ENCODE data around the gene THAP4.

THAP4 gene

GRCh38 chr2:241561832-241562231, 75.1 kb downstream of the THAP4 start:
- FAIRE-seq: no peak
- TF ChIP-seq CTCF (IDR thresholded peaks at IDR 0.05; ENCODE audit: insufficient read depth, missing control alignments): no peak
- DNase-seq (ENCODE audit: insufficient read length, low spot score): no peak

GRCh38 chr2:241560883-241561474, 76.0 kb downstream of the THAP4 start:
- DNase-seq (ENCODE audit: insufficient read length, low spot score) (no peak), FAIRE-seq (no peak)
- no peak for TF ChIP-seq CTCF (IDR thresholded peaks at IDR 0.05; ENCODE audit: insufficient read depth, missing control alignments)

- no peak for DNase-seq (ENCODE audit: insufficient read length, low spot score)
- TF ChIP-seq CTCF (IDR thresholded peaks at IDR 0.05; ENCODE audit: insufficient read depth, missing control alignments): no peak
- no peak for FAIRE-seq
Observed at GRCh38 chr2:241560162-241560882, 76.6 kb downstream of the THAP4 start.

GRCh38 chr2:241559323-241560161, 77.4 kb downstream of the THAP4 start:
- FAIRE-seq (no peak), DNase-seq (ENCODE audit: insufficient read length, low spot score) (no peak)
- TF ChIP-seq CTCF (IDR thresholded peaks at IDR 0.05; ENCODE audit: insufficient read depth, missing control alignments): no peak

GRCh38 chr2:241558532-241559322, 78.2 kb downstream of the THAP4 start, which contains the start of gene BOK:
Gene BOK, plus strand, starts transcription at chr2:241558745. Its CDS starts 739 bp downstream, at chr2:241559484.
- TF ChIP-seq CTCF (IDR thresholded peaks at IDR 0.05; ENCODE audit: insufficient read depth, missing control alignments): no peak
- FAIRE-seq: no peak
- peak; percentile 86 for DNase-seq (ENCODE audit: insufficient read length, low spot score)

- no peak for TF ChIP-seq CTCF (IDR thresholded peaks at IDR 0.05; ENCODE audit: insufficient read depth, missing control alignments)
- no peak for FAIRE-seq
- no peak for DNase-seq (ENCODE audit: insufficient read length, low spot score)
Observed at GRCh38 chr2:241556746-241557145, 80.2 kb downstream of the THAP4 start.
